ENCODE data around the gene JAK3.
A peak's percentile ranks its signal among the peaks of the same experiment; 100 is the strongest.

Gene JAK3

GRCh38 chr19:17865364-17866311 is 17.9 kb upstream of the JAK3 start:
- DNase-seq (ENCODE audit: low spot score), result peak; percentile 66

GRCh38 chr19:17863520-17864182 is 15.9 kb upstream of the JAK3 start:
- DNase-seq (ENCODE audit: low spot score), result no peak

DNA sequence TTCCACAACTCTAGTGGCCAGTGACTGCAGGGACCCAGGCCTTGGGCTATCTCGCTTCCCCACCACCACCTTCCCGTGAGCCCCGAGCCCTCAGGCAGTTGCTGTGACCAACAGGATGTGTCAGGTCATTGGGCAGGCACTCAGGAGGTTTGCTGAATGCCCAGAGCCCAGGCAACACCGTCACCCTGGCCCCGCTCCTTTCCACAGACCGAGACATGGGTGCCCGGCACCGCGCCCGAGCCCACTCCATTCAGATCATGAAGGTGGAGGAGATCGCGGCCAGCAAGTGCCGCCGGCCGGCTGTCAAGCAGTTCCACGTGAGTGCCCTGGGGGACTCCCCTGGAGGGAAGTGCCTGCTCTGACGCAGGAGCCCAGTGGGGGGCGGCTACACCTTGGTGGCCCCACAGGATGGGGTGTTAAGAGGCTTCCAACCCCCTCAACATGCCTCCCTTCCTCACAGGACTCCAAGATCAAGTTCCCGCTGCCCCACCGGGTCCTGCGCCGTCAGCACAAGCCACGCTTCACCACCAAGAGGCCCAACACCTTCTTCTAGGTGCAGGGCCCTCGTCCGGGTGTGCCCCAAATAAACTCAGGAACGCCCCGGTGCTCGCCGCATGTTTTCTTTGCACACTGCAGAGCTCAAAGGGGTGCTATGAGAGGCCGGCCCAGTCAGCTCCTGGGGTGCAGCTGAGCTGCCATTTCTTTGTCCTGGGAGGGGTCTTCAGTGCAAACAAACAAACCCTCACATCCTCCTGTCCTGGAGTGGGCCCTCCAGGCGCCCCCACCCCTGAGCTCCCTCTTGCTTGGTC is 15.1 kb upstream of the JAK3 start:
- no peak for DNase-seq (ENCODE audit: low spot score)

DNA sequence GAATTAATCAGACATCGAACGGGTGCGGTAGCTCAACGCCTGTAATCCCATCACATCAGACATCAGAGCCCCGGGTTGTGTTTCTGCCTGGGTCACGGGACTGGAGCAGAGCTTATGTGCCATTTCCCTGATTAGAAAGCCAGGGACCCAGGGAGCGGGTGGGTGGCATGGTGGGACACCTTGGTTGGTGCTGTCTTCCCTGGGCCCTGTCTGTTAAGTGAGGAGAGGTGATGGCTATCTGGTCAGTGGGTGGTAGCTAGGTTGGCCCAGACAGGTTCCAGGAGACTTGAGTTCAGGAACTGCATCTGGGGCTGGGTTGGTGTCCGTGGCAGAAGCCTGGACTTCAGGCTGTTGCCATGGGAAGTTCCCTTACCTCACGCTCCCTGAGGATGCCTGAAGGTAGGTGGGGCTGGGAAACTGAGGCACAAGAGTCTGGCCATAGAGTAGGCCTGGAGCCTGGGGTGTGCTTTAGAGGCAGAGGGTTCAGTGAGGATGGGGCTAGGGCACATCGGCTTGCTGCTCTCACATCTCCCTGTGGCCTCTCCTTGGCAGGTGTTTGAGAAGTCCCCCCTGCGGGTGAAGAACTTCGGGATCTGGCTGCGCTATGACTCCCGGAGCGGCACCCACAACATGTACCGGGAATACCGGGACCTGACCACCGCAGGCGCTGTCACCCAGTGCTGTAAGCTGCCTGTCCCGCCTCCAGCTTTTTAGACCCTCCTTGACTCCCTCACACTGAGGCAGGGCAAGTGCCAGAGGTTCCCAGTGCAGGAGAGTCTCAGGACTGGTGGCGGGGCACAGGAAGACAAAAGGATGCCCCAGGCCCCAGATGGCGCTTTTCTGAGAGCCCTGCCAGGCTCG is 14.0 kb upstream of the JAK3 start:
- no peak for DNase-seq (ENCODE audit: low spot score)

- no peak for DNase-seq (ENCODE audit: low spot score)
Measured at GRCh38 chr19:17860993-17861360, 13.2 kb upstream of the JAK3 start.

DNA sequence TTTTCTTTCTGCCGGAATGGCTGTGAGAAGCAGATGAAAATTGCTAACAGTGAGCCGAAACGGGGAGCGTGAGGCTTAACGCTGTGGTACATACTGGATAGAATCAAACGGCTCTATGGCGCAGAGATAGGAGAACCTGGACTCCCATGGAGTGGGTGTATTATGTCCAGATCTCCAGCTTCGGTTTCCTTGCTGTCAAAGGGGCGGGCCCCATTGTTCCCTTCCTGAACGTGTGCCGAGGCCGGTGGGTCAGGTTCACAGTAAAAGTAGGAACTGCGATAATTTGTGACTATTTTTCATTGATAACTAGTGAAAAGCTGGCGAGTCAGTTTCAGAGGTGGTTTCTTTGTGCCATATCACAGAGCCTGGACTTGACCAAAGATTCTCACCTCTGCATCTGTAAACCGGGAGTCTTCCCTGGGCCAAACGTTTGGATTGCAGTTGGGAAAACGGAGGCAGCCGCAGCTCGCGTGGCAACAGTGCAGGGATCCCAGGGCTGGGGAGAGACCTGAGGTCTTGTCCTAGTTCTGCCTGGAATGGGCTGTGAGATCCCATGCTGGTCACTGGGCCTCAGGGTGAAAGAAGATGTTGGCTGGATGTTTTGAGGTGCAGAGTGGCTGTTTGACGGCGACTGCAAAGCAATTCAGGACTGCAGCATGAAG is 12.7 kb upstream of the JAK3 start:
- no peak for DNase-seq (ENCODE audit: low spot score)

- peak; percentile 99 for DNase-seq (ENCODE audit: low spot score)
Measured at GRCh38 chr19:17859533-17860330, 11.9 kb upstream of the JAK3 start, which contains the start of gene RPL18A. Gene RPL18A (plus strand): TSS chr19:17859910. CDS start chr19:17859957, 47 bp downstream.

GRCh38 chr19:17855280-17856152 is 7.7 kb upstream of the JAK3 start:
- DNase-seq (ENCODE audit: low spot score), result peak; percentile 80

GRCh38 chr19:17854061-17854460 is 6.3 kb upstream of the JAK3 start:
- DNase-seq (ENCODE audit: low spot score), result no peak

GRCh38 chr19:17848595-17849292 is 962 bp upstream of the JAK3 start:
- no peak for DNase-seq (ENCODE audit: low spot score)

- no peak for DNase-seq (ENCODE audit: low spot score)
Measured at GRCh38 chr19:17846146-17846545, 1.6 kb downstream of the JAK3 start.

GRCh38 chr19:17843908-17844490 is 3.8 kb downstream of the JAK3 start:
- no peak for DNase-seq (ENCODE audit: low spot score)

GRCh38 chr19:17843292-17843827 is 4.4 kb downstream of the JAK3 start:
- no peak for DNase-seq (ENCODE audit: low spot score)

GRCh38 chr19:17842663-17843291 is 5.0 kb downstream of the JAK3 start:
- no peak for DNase-seq (ENCODE audit: low spot score)

GRCh38 chr19:17841810-17842662 is 5.7 kb downstream of the JAK3 start:
- peak; percentile 91 for DNase-seq (ENCODE audit: low spot score)

GRCh38 chr19:17841371-17841809 is 6.4 kb downstream of the JAK3 start:
- DNase-seq (ENCODE audit: low spot score), result no peak

Data from LoVo (cell line).